ENCODE results near the gene FGF8.

GRCh38 chr10:101766753-101767599 lies 8.9 kb downstream of the FGF8 start:
- TF ChIP-seq CTCF (IDR thresholded peaks at IDR 0.05) (no peak), POLR2AphosphoS5 (IDR thresholded peaks at IDR 0.05; ENCODE audit: low read depth, low read length) (no peak), REST (IDR thresholded peaks at IDR 0.05; ENCODE audit: insufficient read depth in 1 of 2, low read depth in 2 of 2, low read length in 1 of 2) (no peak), SIN3A (IDR thresholded peaks at IDR 0.05; ENCODE audit: borderline replicate concordance, insufficient read depth, low read depth, low read length) (no peak), TCF7L2 (IDR thresholded peaks at IDR 0.05; ENCODE audit: low read depth, low read length) (no peak)
